K562 (cell line): ENCODE measurements around the gene GPX2.

Experiments used
- CTCF ChIP-seq, 3 experiments: IDR thresholded peaks in 2 of 3; conservative IDR thresholded peaks in 1 of 3; 2 replicates each; pipeline ENCODE4 v1.5.1; 2011 to 2012; ENCODE audit warnings: low read length in 3 of 3, mild to moderate bottlenecking in 3 of 3, control low read depth in 2 of 3, improper control_type of control experiment in 1 of 3, inconsistent platforms in 1 of 3, low read depth in 1 of 3, mixed read lengths in 1 of 3, moderate library complexity in 1 of 3; ENCODE audit not compliant: insufficient read depth in 2 of 3
- HDAC2 ChIP-seq: fragments of 450-650 bp; IDR thresholded peaks from 2 replicates; pipeline ENCODE4 v1.6.1; 2016; ENCODE audit warnings: mild to moderate bottlenecking
- MYC ChIP-seq, 2 experiments: fragments of 250-450 bp in 1 of 2; sonication (Bioruptor Pico) in 1 of 2; IDR thresholded peaks; 2 replicates each; pipeline versions ENCODE4 v1.5.1 to v1.6.1; 2012 to 2021; ENCODE audit warnings: low read depth in 2 of 2, borderline replicate concordance in 1 of 2, improper control_type of control experiment in 1 of 2, low read length in 1 of 2, mild to moderate bottlenecking in 1 of 2, moderate library complexity in 1 of 2
- NFYB ChIP-seq: IDR thresholded peaks from 2 replicates; pipeline ENCODE4 v1.6.1; 2011; ENCODE audit warnings: mild to moderate bottlenecking, moderate library complexity; ENCODE audit not compliant: insufficient read length; ENCODE audit errors: extremely low read depth
- NR3C1 ChIP-seq: sonication (generic); formaldehyde crosslinking; IDR thresholded peaks from 2 replicates; pipeline ENCODE4 v1.8.1; 2022; ENCODE audit warnings: missing genetic modification reagents
- TAF1 ChIP-seq: IDR thresholded peaks from 2 replicates; pipeline ENCODE4 v1.6.1; 2011; ENCODE audit warnings: mild to moderate bottlenecking, low read length, moderate library complexity; ENCODE audit not compliant: insufficient read depth, control insufficient read depth, severe bottlenecking; ENCODE audit errors: extremely low read depth
- TEAD4 ChIP-seq, 2 experiments: sonication (generic) in 1 of 2; formaldehyde crosslinking in 1 of 2; IDR thresholded peaks; 2 replicates each; pipeline versions ENCODE4 v1.6.1 to v1.8.0; 2012 to 2022; ENCODE audit warnings: borderline replicate concordance in 1 of 2, inconsistent platforms in 1 of 2, low read length in 1 of 2, mild to moderate bottlenecking in 1 of 2, missing genetic modification reagents in 1 of 2
- USF2 ChIP-seq: sonication (generic); formaldehyde crosslinking; IDR thresholded peaks from 2 replicates; pipeline ENCODE4 v1.5.0; 2020; ENCODE audit warnings: missing genetic modification reagents

GRCh38 chr14:64979336-64980074, 37.0 kb upstream of the GPX2 start:
- TF ChIP-seq HDAC2, result no peak
- TF ChIP-seq MYC (IDR thresholded peaks at IDR 0.05; ENCODE audit: low read depth, low read length), result no peak
- TF ChIP-seq MYC (CRISPR knock-in tag; IDR thresholded peaks at IDR 0.05; ENCODE audit: borderline replicate concordance, low read depth), result no peak
- TF ChIP-seq NR3C1 (CRISPR knock-in tag), result no peak
- no peak for TF ChIP-seq CTCF (IDR thresholded peaks at IDR 0.05 in 2 of 3, conservative IDR thresholded peaks at IDR 0.05 in 1 of 3; ENCODE audit: insufficient read depth in 2 of 3, low read depth in 1 of 3, low read length in 3 of 3)
- no peak for TF ChIP-seq USF2 (CRISPR knock-in tag)
- no peak for TF ChIP-seq NFYB
- no peak for TF ChIP-seq TAF1
- no peak for TF ChIP-seq TEAD4 (IDR thresholded peaks at IDR 0.05; ENCODE audit: low read length)
- no peak for TF ChIP-seq TEAD4 (CRISPR knock-in tag; IDR thresholded peaks at IDR 0.05; ENCODE audit: borderline replicate concordance)
